A549 (cell line): Measurements from ENCODE around the gene CALU. TPM values are rescaled to one million over a fixed set of nuclear protein-coding genes. Genes with fewer than 3 reads are reported as not detected.

Experiments
- ATAC-seq, 2 experiments: fragments of 200-7000 bp in 1 of 2; fragments of >200 bp in 1 of 2; cut with Nextera tagmentation in 1 of 2; cut with Tn5 transposase in 1 of 2; 3 replicates each; pipeline versions ENCODE4 v1.8.0 to v1.9.1; 2018 to 2020; ENCODE audit warnings: mild to moderate bottlenecking in 1 of 2, moderate library complexity in 1 of 2
- CTCF ChIA-PET: fragments of 300-600 bp; sonication (Branson Sonifier 250); formaldehyde crosslinking; extraction: SDS; loops from one replicate; lab custom pipeline; 2021; ENCODE audit warnings: antibody characterized with exemption, inconsistent platforms; lab: Yijun Ruan, JAX
- POLR2A ChIA-PET: fragments of 350-600 bp; formaldehyde crosslinking; extraction: SDS; loops from one replicate; lab custom pipeline; 2021; ENCODE audit warnings: antibody characterized with exemption, inconsistent platforms; lab: Yijun Ruan, JAX
- DNase-seq, 2 experiments: peaks; one replicate each; pipeline versions ENCODE4 v3.0.0 to v3.0.0-alpha.2; 2011 to 2016; ENCODE audit warnings: low read depth in 1 of 2, low spot score in 1 of 2
- FAIRE-seq: peaks from 2 replicates; lab custom pipeline; 2011; peaks lifted over from hg19 to GRCh38; lab: Jason Lieb, UNC
- H3K27ac ChIP-seq, 2 experiments: fragments of >200 bp; sonication (Bioruptor Twin); formaldehyde crosslinking; 3 replicates each; pipeline ENCODE4 v1.5.1; 2016 to 2017
- H3K4me1 ChIP-seq: fragments of >200 bp; sonication (Bioruptor Twin); formaldehyde crosslinking; 3 replicates; pipeline ENCODE4 v1.6.1; 2016
- H3K4me2 ChIP-seq: fragments of >200 bp; sonication (Bioruptor Twin); formaldehyde crosslinking; 3 replicates; pipeline ENCODE4 v1.6.1; 2016
- H3K4me3 ChIP-seq: fragments of >200 bp; sonication (Bioruptor Twin); formaldehyde crosslinking; 3 replicates; pipeline ENCODE4 v1.5.1; 2016
- H3K9me3 ChIP-seq: fragments of >200 bp; sonication (Bioruptor Twin); formaldehyde crosslinking; 3 replicates; pipeline ENCODE4 v1.6.1; 2016
- BHLHE40 ChIP-seq: IDR thresholded peaks from 2 replicates; pipeline ENCODE4 v1.6.1; 2012; ENCODE audit warnings: low read depth, low read length, inconsistent platforms
- CHD2 ChIP-seq: fragments of 150-350 bp; IDR thresholded peaks from 2 replicates; pipeline ENCODE4 v1.6.1; 2014; ENCODE audit warnings: low read length; ENCODE audit not compliant: partially characterized antibody
- CHD4 ChIP-seq: fragments of 200-600 bp; sonication (generic); IDR thresholded peaks from 2 replicates; pipeline ENCODE4 v1.6.1; 2016; ENCODE audit warnings: antibody characterized with exemption, mild to moderate bottlenecking, borderline replicate concordance
- EHF ChIP-seq: fragments of 250-450 bp; sonication (Bioruptor Pico); IDR thresholded peaks from 2 replicates; pipeline ENCODE4 v1.5.0; 2020; ENCODE audit warnings: mild to moderate bottlenecking
- ESRRA ChIP-seq: fragments of 150-350 bp; IDR thresholded peaks from 2 replicates; pipeline ENCODE4 v1.6.1; 2014; ENCODE audit warnings: mild to moderate bottlenecking, low read length, borderline replicate concordance
- FOSB ChIP-seq: fragments of 250-450 bp; sonication (Bioruptor Pico); IDR thresholded peaks from 2 replicates; pipeline ENCODE4 v1.5.0; 2020; ENCODE audit warnings: mild to moderate bottlenecking, moderate library complexity
- FOSL2 ChIP-seq, 2 experiments: fragments of 450-650 bp in 1 of 2; fragments of >200 bp in 1 of 2; sonication (Bioruptor Twin) in 1 of 2; formaldehyde crosslinking; IDR thresholded peaks; 2 replicates each; pipeline versions ENCODE4 v1.5.0 to v1.6.1; 2016 to 2020; ENCODE audit warnings: mild to moderate bottlenecking in 1 of 2, moderate library complexity in 1 of 2
- GATA3 ChIP-seq: IDR thresholded peaks from 2 replicates; pipeline ENCODE4 v1.6.1; 2012; ENCODE audit warnings: borderline replicate concordance
- HOXB5 ChIP-seq: fragments of 250-450 bp; sonication (Bioruptor Pico); IDR thresholded peaks from 2 replicates; pipeline ENCODE4 v1.5.0; 2020; ENCODE audit warnings: mild to moderate bottlenecking, moderate library complexity
- JUN ChIP-seq, 2 experiments: fragments of >200 bp; sonication (Bioruptor Twin); formaldehyde crosslinking; IDR thresholded peaks; 2 replicates in 1 of 2; 3 replicates in 1 of 2; pipeline ENCODE4 v1.6.1; 2016 to 2017
- JUNB ChIP-seq: fragments of >200 bp; sonication (Bioruptor Twin); formaldehyde crosslinking; IDR thresholded peaks from 2 replicates; pipeline ENCODE4 v1.6.1; 2016
- NFE2L2 ChIP-seq: fragments of 150-350 bp; conservative IDR thresholded peaks from 2 replicates; pipeline ENCODE4 v1.6.1; 2014; ENCODE audit warnings: low read length
- PHF8 ChIP-seq: fragments of 200-600 bp; sonication (generic); IDR thresholded peaks from 2 replicates; pipeline ENCODE4 v1.6.1; 2016; ENCODE audit warnings: low read depth, mild to moderate bottlenecking, antibody characterized with exemption, moderate library complexity, borderline replicate concordance
- POLR2A ChIP-seq: IDR thresholded peaks from 2 replicates; pipeline ENCODE4 v1.6.1; 2012; ENCODE audit warnings: mild to moderate bottlenecking, low read length
- POLR2AphosphoS2 ChIP-seq: conservative IDR thresholded peaks from 2 replicates; pipeline ENCODE4 v1.6.1; 2012; ENCODE audit warnings: low read length, improper control_type of control experiment, inconsistent platforms
- RARB ChIP-seq: fragments of 250-450 bp; sonication (Bioruptor Pico); IDR thresholded peaks from 2 replicates; pipeline ENCODE4 v1.8.0; 2021; ENCODE audit warnings: mild to moderate bottlenecking, moderate library complexity
- RCOR1 ChIP-seq: fragments of 150-350 bp; IDR thresholded peaks from 2 replicates; pipeline ENCODE4 v1.6.1; 2014; ENCODE audit warnings: antibody characterized with exemption, low read length, low read depth
- RFX5 ChIP-seq: fragments of 450-650 bp; IDR thresholded peaks from 2 replicates; pipeline ENCODE4 v1.7.1; 2014; ENCODE audit warnings: antibody characterized with exemption, mild to moderate bottlenecking, moderate library complexity
- TP53 ChIP-seq: fragments of 250-450 bp; sonication (Bioruptor Pico); IDR thresholded peaks from 2 replicates; pipeline ENCODE4 v1.5.0; 2021; ENCODE audit warnings: mild to moderate bottlenecking, moderate library complexity
- ZC3H11A ChIP-seq: fragments of 450-650 bp; IDR thresholded peaks from 2 replicates; pipeline ENCODE4 v1.6.1; 2014; ENCODE audit warnings: antibody characterized with exemption, mild to moderate bottlenecking
- ZFP36 ChIP-seq: fragments of 450-650 bp; IDR thresholded peaks from 2 replicates; pipeline ENCODE4 v1.6.1; 2014; ENCODE audit warnings: borderline replicate concordance; ENCODE audit not compliant: partially characterized antibody
- ZNF302 ChIP-seq: fragments of 250-450 bp; sonication (Bioruptor Pico); IDR thresholded peaks from 2 replicates; pipeline ENCODE4 v1.9.0; 2021; ENCODE audit warnings: inconsistent platforms, mild to moderate bottlenecking, moderate library complexity
- WGBS: methylation state at CpG from one replicate; pipeline ENCODE4 v1.1.6; 2017; ENCODE audit errors: missing lambda C conversion rate; 5-methylcytosine and 5-hydroxymethylcytosine counted together
- polyA plus RNA-seq, 4 experiments: library from polyadenylated mRNA; depleted of rRNA in 3 of 4; stranded (reverse); fragments of >200 nt; fragmentation: RNase III in 1 of 4; extraction: RNeasy Plus Mini Kit Qiagen cat#74134 plus additional on column Dnase treatment in 1 of 4; gene quantifications; 2 replicates in 3 of 4; 3 replicates in 1 of 4; pipeline ENCODE4 v1.2.3, GENCODE V29; 2011 to 2017
- TF ChIP-seq, protein P1 (sequence below): fragments of 150-350 bp; IDR thresholded peaks from 2 replicates; pipeline ENCODE4 v1.6.1; 2014; ENCODE audit warnings: low read depth, mild to moderate bottlenecking, low read length
- TF ChIP-seq, protein P2 (sequence below): IDR thresholded peaks from 2 replicates; pipeline ENCODE4 v1.6.1; 2012
- TF ChIP-seq, protein P3 (sequence below): IDR thresholded peaks from 2 replicates; pipeline ENCODE4 v1.6.1; 2012; ENCODE audit warnings: low read depth, borderline replicate concordance
- TF ChIP-seq, protein P4 (sequence below): fragments of 200-600 bp; sonication (generic); IDR thresholded peaks from 2 replicates; pipeline ENCODE4 v1.6.1; 2016; ENCODE audit warnings: antibody characterized with exemption, mild to moderate bottlenecking, moderate library complexity

The CALU gene
- polyA plus RNA-seq, 2 of the 4 experiments (the other 2 are of a cell fraction) = 192 to 233 TPM

DNA sequence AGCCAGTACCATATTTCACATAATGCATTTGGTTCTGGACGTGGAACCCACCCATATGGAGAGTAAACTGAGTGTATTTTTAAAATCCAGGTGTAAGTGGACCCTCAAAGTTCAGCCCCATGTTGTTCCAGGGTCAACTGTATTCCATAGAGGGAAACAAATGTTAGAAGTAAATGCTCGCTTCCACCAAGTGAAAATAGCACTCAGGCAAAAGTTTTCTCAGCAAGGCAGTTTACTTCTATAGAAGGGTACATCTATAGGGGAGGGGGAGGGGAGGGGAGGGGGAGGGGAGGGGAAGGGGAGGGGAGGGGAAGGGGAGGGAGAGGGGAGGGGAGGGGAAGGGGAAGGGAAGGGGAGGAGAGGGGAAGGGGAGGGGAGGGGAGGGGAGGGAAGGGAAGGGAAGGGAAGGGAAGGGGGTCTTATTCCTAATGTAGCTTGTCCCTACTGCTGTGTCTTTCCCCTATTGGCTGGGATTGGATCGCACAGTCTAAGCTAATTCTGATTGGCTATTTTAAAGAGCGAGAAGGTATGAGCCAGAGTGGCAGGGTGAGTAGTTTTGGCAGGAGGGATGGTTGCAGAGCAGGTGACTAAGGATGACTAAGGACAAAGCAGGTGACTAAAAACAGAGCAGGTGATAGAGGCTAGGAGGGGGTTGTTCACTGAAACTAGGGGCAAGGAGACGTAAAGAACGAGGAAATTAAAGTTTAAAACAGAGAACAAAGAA is 37.9 kb upstream of the CALU start:
- FAIRE-seq (no peak), ATAC-seq (no peak), DNase-seq (no peak)
- TF ChIP-seq FOSL2 (IDR thresholded peaks at IDR 0.05) (no peak), FOSL2 (CRISPR knock-in tag; IDR thresholded peaks at IDR 0.05) (no peak), POLR2AphosphoS2 (no peak), EHF (CRISPR knock-in tag) (no peak), ZFP36 (no peak), TP53 (CRISPR knock-in tag) (no peak), ZNF302 (CRISPR knock-in tag) (no peak), RFX5 (no peak), FOSB (no peak), JUN (IDR thresholded peaks at IDR 0.05) (no peak), ZC3H11A (no peak), RCOR1 (no peak), JUNB (no peak), ESRRA (no peak), RARB (CRISPR knock-in tag) (no peak)
- TF ChIP-seq, protein P1, sequence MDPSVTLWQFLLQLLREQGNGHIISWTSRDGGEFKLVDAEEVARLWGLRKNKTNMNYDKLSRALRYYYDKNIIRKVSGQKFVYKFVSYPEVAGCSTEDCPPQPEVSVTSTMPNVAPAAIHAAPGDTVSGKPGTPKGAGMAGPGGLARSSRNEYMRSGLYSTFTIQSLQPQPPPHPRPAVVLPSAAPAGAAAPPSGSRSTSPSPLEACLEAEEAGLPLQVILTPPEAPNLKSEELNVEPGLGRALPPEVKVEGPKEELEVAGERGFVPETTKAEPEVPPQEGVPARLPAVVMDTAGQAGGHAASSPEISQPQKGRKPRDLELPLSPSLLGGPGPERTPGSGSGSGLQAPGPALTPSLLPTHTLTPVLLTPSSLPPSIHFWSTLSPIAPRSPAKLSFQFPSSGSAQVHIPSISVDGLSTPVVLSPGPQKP = no peak
- TF ChIP-seq, protein P2, sequence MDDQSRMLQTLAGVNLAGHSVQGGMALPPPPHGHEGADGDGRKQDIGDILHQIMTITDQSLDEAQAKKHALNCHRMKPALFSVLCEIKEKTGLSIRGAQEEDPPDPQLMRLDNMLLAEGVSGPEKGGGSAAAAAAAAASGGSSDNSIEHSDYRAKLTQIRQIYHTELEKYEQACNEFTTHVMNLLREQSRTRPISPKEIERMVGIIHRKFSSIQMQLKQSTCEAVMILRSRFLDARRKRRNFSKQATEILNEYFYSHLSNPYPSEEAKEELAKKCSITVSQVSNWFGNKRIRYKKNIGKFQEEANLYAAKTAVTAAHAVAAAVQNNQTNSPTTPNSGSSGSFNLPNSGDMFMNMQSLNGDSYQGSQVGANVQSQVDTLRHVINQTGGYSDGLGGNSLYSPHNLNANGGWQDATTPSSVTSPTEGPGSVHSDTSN = no peak
- TF ChIP-seq, protein P3, sequence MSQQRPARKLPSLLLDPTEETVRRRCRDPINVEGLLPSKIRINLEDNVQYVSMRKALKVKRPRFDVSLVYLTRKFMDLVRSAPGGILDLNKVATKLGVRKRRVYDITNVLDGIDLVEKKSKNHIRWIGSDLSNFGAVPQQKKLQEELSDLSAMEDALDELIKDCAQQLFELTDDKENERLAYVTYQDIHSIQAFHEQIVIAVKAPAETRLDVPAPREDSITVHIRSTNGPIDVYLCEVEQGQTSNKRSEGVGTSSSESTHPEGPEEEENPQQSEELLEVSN = no peak
- Histone ChIP-seq H3K27ac (no peak overlapping the region), H3K4me1 (no peaks in the 10 kb centered on the region), H3K4me3 (no peak overlapping the region), H3K9me3 (no peaks in the 10 kb centered on the region), H3K4me2 (no peak overlapping the region)
- WGBS = 78% methylated on average over 6 of the region's 6 CpGs
- ChIA-PET POLR2A (interaction anchor here (0.6 kb wide), 1 partner anchor 30 kb away, joined by 6 read pairs; no protein-coding TSS in a partner anchor), CTCF (interaction anchor here (1.2 to 1.6 kb wide), 2 partner anchors 13 to 55 kb away, joined by 3 to 5 read pairs; no protein-coding TSS in a partner anchor)

DNA sequence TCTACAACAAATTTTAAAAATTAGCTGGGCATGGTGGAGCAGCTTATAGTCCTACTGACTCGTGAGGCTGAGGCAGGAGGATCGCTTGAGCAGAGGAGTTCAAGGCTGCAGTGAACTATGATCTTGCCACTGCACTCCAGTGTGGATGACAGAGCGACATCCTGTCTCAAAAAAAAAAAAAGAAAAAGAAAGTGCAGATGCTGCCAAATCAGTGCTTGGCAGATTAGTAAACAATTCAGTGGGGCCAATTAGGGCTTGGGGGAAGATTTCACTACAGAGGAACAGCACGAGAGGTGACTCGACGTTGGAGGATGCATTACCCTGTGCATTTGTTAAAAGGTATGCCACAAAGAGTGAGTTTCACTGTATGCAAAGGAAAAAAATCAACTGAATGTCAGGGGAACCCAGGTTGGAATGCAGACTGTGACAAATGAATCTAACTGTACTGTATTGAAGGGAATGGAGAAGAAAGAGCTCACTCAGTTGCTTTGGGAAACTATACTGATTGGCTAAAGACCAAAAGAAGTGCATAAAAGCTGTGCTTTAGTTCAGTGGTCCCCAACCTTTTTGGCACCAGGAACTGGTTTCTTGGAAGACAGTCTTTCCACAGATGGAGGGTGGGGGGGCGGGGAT is 35.4 kb upstream of the CALU start:
- DNase-seq = no peak
- H3K27ac ChIP-seq = no peak overlapping the region
- 45% methylated on average over 7 of the region's 7 CpGs for WGBS
- H3K4me1 ChIP-seq = no peaks in the 10 kb centered on the region
- no peak for FAIRE-seq
- ChIA-PET POLR2A (no interaction called here), CTCF (interaction anchor here (0.7 to 1.0 kb wide), 2 partner anchors 19 to 64 kb away, joined by 3 read pairs; no protein-coding TSS in a partner anchor)
- H3K9me3 ChIP-seq = no peaks in the 10 kb centered on the region
- no peak overlapping the region for H3K4me3 ChIP-seq
- no peak overlapping the region for H3K4me2 ChIP-seq
- no peak; a peak in 3 of 6 replicates for ATAC-seq
- TF ChIP-seq GATA3 (no peak), POLR2AphosphoS2 (no peak), CHD2 (no peak), BHLHE40 (no peak), JUNB (no peak), CHD4 (no peak), HOXB5 (CRISPR knock-in tag) (no peak), PHF8 (no peak), POLR2A (no peak), FOSB (no peak), EHF (CRISPR knock-in tag) (no peak), RFX5 (no peak), NFE2L2 (no peak), FOSL2 (IDR thresholded peaks at IDR 0.05) (no peak), FOSL2 (CRISPR knock-in tag; IDR thresholded peaks at IDR 0.05) (no peak)
- TF ChIP-seq, protein P3 = no peak
- TF ChIP-seq, protein P4, sequence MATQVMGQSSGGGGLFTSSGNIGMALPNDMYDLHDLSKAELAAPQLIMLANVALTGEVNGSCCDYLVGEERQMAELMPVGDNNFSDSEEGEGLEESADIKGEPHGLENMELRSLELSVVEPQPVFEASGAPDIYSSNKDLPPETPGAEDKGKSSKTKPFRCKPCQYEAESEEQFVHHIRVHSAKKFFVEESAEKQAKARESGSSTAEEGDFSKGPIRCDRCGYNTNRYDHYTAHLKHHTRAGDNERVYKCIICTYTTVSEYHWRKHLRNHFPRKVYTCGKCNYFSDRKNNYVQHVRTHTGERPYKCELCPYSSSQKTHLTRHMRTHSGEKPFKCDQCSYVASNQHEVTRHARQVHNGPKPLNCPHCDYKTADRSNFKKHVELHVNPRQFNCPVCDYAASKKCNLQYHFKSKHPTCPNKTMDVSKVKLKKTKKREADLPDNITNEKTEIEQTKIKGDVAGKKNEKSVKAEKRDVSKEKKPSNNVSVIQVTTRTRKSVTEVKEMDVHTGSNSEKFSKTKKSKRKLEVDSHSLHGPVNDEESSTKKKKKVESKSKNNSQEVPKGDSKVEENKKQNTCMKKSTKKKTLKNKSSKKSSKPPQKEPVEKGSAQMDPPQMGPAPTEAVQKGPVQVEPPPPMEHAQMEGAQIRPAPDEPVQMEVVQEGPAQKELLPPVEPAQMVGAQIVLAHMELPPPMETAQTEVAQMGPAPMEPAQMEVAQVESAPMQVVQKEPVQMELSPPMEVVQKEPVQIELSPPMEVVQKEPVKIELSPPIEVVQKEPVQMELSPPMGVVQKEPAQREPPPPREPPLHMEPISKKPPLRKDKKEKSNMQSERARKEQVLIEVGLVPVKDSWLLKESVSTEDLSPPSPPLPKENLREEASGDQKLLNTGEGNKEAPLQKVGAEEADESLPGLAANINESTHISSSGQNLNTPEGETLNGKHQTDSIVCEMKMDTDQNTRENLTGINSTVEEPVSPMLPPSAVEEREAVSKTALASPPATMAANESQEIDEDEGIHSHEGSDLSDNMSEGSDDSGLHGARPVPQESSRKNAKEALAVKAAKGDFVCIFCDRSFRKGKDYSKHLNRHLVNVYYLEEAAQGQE = no peak
